ENCODE measurements around the gene GNAS-AS1.
A peak's percentile ranks its signal among the peaks of the same experiment; 100 is the strongest.

GNAS-AS1 gene

DNA sequence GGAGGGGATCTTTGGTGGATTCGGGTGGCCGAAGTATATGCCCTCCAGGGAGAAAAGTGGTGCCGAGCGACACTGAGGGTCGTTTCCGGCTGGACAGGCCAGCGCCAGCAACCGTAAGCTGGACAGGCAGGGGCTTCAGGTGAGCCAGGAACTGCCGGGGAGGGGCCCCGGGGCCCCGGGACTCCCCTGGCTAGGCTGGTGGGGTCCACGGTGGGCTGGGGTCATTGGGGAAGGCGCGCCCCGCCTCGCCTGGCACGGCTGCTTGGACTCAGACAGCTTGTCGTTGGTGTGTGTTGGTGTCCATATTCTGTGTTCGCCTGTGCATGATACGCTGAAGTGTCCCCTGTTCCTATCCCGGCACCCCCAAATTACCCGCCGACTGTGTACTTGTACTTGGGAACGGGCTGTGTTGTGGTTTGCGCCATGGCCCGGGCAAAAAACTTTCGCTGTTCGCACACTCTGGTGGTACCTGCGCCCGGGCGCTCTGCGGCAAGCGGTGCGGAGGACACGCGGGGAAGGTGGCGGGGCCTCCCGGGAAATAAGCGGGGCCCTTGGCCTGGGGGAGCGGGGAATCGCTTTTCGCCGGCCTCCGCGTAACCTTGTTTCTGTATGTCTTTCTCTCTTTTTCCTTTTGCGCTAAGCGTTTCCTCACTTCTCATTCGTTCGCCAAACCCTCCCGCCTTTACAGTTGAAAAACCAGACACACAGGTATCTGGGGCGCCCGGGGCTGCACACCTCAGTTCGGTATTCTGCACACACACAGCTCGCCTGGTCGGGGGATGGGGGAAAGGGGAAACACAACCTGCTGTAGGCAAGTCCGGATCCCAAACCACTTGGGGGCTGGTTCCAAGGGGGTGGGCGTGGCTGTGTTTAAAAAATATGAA is 5.0 kb upstream of the GNAS-AS1 start:
- peak in 1 of 2 experiments; percentile 62 for DNase-seq

GRCh38 chr20:58854638-58855471 is 4.2 kb upstream of the GNAS-AS1 start:
- peak in 1 of 2 experiments; percentile 43 for DNase-seq

- DNase-seq: peak in 1 of 2 experiments; percentile 33
Measured at GRCh38 chr20:58853976-58854637, 3.4 kb upstream of the GNAS-AS1 start.

DNA sequence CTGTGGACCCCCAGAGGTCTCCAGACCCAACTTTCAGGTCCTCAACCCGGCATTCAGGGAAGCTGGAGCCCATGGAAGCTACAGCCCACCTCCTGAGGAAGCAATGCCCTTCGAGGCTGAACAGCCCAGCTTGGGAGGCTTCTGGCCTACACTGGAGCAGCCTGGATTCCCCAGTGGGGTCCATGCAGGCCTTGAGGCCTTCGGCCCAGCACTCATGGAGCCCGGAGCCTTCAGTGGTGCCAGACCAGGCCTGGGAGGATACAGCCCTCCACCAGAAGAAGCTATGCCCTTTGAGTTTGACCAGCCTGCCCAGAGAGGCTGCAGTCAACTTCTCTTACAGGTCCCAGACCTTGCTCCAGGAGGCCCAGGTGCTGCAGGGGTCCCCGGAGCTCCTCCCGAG is 2.8 kb upstream of the GNAS-AS1 start:
- DNase-seq: no peak

GRCh38 chr20:58852543-58853271 is 2.0 kb upstream of the GNAS-AS1 start, which contains the start of gene GNAS:
Gene GNAS (plus strand): TSS chr20:58852716.
- DNase-seq: peak in 1 of 2 experiments; percentile 75

- DNase-seq: no peak
Measured at GRCh38 chr20:58851969-58852458, 1.3 kb upstream of the GNAS-AS1 start.

- DNase-seq: no peak
Measured at GRCh38 chr20:58851221-58851968, 693 bp upstream of the GNAS-AS1 start.

DNA sequence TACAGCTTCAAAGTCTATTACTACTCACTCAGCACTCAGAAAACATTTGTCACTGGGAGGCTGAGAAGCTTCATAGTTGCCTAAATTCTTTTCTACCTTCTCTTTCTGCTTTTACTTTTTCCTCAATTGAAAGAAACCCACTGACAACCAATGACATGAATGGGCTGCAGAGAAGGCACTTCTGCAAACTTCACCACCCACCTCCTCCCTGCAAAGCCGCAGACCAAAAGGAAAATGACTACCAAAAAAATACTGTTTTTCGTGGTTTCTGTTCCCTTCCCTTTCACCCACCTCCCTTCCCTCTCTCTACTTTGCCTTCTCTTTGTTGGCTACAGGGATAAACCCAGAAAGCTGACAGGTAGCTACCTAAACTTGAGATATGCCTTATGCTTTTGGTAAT is 3.2 kb downstream of the GNAS-AS1 start:
- DNase-seq: no peak

DNA sequence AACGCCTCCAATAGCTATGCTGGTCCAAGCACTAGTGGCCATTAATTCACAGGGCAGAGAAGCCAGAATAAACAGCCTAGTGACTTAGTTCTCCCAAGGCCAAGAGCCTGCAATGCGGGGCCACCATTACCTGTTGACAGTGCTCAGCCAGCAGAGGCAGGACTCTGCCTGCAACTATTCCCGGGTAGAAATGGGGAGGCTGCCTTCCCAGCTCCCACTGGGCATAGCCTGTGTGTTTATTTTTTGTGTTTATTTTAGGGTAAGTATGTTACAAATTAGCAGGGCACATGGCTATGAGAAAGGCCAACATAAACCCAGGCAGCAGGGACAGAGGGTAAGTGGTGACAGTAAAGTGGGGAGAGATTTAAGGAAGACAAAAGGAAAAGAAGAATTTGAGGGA is 5.0 kb downstream of the GNAS-AS1 start:
- DNase-seq: no peak

DNA sequence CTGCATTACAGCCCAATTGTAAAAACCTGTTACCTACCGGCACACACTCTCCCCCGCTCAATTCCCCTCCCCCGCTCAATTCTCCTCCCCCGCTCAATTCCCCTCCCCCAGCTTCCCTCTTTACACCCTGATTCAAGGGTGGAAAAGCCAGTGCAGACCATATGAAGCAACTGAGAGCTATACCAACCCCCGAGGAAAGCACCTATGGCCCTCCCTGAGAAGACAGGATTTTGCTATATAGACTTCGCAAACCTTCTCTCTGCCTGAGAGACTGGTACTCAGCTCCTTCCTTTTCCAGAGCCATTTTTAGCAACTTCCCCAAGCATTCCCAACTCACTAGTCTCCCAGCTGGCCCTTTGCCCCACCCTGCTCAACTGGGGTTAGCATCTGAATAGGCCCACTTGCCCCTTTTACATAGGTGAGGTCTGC is 7.6 kb downstream of the GNAS-AS1 start:
- no peak for DNase-seq

GRCh38 chr20:58842276-58842675 is 8.4 kb downstream of the GNAS-AS1 start:
- DNase-seq: no peak

DNA sequence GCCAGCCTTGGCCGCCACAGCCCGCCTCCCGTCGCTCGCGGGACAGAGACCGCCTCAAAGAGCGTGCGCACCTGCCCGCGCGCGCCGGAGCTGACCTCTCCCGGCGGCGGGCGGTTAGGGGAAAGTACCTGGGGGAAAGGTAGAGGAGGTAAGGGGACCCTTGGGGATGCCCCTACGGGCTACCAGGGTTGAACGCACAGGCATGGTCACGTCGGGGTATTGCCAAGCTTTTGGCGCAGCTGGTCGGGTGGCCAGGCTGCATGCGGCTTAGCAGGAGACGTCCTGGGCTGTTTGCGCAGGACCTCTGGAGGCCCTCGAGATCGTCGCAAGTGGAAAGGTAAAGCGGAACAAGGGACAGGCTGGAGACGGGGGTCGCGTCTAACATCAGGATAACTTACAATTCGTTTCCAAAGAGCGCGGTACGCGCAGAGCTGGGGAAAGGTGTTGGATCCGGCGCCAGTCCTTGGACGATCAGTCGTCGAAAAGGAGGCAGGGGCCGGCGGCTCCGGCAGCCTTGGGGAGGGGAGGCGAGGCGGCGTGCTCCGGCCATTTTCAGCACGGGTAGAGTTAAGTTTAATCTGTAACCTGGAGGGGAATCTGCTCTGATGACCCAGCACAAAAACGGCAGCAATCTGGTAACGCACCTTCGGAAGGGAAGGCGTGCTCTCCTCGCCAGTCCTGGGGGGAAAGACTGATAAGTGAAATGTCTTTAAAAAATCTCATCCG is 9.0 kb downstream of the GNAS-AS1 start:
- no peak for DNase-seq

GRCh38 chr20:58840816-58841538 is 9.7 kb downstream of the GNAS-AS1 start:
- no peak for DNase-seq

DNA sequence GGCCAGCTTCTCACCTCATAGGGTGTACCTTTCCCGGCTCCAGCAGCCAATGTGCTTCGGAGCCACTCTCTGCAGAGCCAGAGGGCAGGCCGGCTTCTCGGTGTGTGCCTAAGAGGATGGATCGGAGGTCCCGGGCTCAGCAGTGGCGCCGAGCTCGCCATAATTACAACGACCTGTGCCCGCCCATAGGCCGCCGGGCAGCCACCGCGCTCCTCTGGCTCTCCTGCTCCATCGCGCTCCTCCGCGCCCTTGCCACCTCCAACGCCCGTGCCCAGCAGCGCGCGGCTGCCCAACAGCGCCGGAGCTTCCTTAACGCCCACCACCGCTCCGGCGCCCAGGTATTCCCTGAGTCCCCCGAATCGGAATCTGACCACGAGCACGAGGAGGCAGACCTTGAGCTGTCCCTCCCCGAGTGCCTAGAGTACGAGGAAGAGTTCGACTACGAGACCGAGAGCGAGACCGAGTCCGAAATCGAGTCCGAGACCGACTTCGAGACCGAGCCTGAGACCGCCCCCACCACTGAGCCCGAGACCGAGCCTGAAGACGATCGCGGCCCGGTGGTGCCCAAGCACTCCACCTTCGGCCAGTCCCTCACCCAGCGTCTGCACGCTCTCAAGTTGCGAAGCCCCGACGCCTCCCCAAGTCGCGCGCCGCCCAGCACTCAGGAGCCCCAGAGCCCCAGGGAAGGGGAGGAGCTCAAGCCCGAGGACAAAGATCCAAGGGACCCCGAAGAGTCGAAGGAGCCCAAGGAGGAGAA is 10.5 kb downstream of the GNAS-AS1 start:
- peak in 1 of 2 experiments; percentile 56 for DNase-seq

- DNase-seq: peak; percentile 55 to 91
Measured at GRCh38 chr20:58839474-58839874, 11.2 kb downstream of the GNAS-AS1 start.

DNA sequence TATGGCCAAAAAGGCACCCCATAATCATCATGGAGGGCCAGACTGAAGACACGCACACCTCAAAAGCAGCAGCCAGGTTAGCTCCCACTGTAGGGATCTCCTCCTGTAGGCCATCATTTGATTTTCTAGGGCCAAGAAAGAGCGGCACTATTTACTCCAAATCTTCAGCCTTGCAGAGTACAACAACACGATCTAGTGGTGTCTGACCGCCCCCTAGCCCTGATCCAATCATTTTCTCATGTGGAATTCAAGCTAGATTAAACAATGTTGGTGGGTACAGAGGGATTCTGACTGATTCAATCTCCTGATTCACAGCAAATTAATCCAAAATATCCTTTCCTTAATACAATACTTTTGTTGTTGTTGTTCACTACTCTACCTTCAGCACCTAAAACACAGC is 12.5 kb downstream of the GNAS-AS1 start:
- peak in 1 of 2 experiments; percentile 36 for DNase-seq

- no peak for DNase-seq
Measured at GRCh38 chr20:58837717-58838116, 13.0 kb downstream of the GNAS-AS1 start.

DNA sequence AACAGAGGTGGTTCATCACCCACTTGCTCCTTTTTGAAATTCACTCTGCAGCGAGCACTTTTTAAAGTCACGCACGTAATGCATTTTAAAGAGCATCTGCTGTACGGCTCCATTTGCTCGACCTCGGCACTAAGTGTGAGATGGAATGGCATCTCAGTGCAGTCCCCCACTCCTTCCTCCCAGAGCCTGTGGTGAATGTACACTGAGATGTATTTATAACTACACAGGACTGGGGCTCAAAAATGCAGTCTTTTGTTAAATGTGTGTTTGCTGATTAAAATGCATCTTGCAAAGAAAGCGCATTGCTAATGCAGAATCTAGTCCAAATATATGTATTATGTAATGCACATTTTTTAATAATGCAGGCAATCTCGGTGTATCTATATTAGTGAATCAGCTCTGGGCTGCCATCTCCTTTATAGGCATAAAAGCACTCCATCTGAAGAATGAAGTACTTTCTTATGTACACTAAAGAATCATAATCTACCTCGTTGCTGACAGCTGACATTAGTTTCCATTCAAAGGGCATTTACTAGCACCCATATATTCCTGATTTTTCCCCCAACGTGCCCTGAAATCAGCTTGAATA is 14.0 kb downstream of the GNAS-AS1 start:
- no peak for DNase-seq

DNA sequence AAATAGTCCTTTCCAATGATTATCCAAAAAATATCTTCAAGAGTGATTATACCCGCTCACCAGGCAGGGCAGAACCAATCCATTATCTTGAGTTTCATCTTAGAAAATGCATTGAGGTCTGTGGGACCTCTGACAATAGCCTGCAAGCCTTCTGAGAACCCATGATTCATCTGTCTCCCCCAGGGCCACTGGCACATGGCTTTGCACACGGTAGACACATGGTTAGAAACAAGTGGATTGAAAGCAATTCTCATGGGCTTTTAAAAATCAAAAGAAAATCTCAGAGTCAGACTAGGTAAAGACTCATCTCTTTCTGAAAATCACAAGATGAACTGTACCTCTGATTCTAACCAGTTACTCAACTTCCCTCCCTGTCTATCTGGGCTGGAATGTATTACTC is 15.5 kb downstream of the GNAS-AS1 start:
- no peak for DNase-seq

Measured in NCI-H526 (cell line).